Lower leg skin (tissue), 3 donors: ENCODE measurements around the gene ZNHIT1.

Experiments
- POLR2A ChIP-seq, 2 donors: fragments of 450-650 bp; IDR thresholded peaks; one replicate each; pipeline ENCODE4 v1.6.1; 2016 to 2017; ENCODE audit warnings: antibody characterized with exemption in 2 of 2, mild to moderate bottlenecking in 1 of 2, moderate library complexity in 1 of 2
- TF ChIP-seq, protein P1 (sequence below), 3 donors: fragments of 450-650 bp; IDR thresholded peaks; one replicate each; pipeline ENCODE4 v1.5.1; 2016; ENCODE audit warnings: antibody characterized with exemption in 3 of 3, mild to moderate bottlenecking in 3 of 3, moderate library complexity in 2 of 3

DNA sequence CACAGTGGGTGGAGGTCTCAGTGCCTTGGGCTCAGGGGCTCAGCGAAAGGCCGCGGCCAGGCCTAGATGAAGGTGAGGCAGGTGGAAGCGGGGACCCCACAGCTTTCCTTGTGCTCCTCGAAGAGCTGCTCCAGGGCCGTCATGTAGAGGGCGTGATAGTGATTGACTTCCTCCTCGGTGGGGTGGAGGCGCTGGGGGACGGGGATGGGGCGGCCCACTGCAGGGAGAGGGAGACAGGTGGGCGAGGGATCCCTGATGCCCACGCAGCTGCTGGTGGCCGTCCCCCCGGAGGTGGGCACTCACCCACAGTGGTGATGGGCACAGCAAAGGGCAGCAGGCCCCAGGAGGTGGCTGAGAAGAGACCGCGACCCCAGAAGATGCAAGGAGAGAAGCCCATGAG, 22.1 kb upstream of the ZNHIT1 start:
- TF ChIP-seq POLR2A (IDR thresholded peaks at IDR 0.05), result no peak
- TF ChIP-seq, protein P1, sequence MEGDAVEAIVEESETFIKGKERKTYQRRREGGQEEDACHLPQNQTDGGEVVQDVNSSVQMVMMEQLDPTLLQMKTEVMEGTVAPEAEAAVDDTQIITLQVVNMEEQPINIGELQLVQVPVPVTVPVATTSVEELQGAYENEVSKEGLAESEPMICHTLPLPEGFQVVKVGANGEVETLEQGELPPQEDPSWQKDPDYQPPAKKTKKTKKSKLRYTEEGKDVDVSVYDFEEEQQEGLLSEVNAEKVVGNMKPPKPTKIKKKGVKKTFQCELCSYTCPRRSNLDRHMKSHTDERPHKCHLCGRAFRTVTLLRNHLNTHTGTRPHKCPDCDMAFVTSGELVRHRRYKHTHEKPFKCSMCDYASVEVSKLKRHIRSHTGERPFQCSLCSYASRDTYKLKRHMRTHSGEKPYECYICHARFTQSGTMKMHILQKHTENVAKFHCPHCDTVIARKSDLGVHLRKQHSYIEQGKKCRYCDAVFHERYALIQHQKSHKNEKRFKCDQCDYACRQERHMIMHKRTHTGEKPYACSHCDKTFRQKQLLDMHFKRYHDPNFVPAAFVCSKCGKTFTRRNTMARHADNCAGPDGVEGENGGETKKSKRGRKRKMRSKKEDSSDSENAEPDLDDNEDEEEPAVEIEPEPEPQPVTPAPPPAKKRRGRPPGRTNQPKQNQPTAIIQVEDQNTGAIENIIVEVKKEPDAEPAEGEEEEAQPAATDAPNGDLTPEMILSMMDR (IDR thresholded peaks at IDR 0.05), result no peak
